ENCODE measurements around the gene C19orf12. TPM values are rescaled to one million over a fixed set of nuclear protein-coding genes. Genes with fewer than 3 reads are reported as not detected.

C19orf12 gene
- polyA plus RNA-seq, 1 donor from 2014 or later, result 83.8 TPM

- no peak overlapping the region for H2AFZ ChIP-seq (ENCODE audit: low read depth, low read length)
- H3K4me2 ChIP-seq (ENCODE audit: low read length), result no peak overlapping the region
- no peaks in the 10 kb centered on the region for H3K79me2 ChIP-seq (replicated peaks; ENCODE audit: insufficient read depth, low read length)
- H3K4me3 ChIP-seq (ENCODE audit: low read length), result no peak overlapping the region
- no peaks in the 10 kb centered on the region for H3K9me3 ChIP-seq (ENCODE audit: low read length)
- no peaks in the 10 kb centered on the region for H3K27me3 ChIP-seq (ENCODE audit: insufficient read depth, low read depth, low read length)
- H3K9ac ChIP-seq (ENCODE audit: low read length), result no peak overlapping the region
- no peak overlapping the region for H3K27ac ChIP-seq (ENCODE audit: low read length)
- no peaks in the 10 kb centered on the region for H3K36me3 ChIP-seq (ENCODE audit: insufficient read depth, low read length)
- TF ChIP-seq TAF1 (IDR thresholded peaks at IDR 0.05; ENCODE audit: low read depth) (no peak), RAD21 (conservative IDR thresholded peaks at IDR 0.05) (no peak), POLR2AphosphoS5 (IDR thresholded peaks at IDR 0.05) (no peak), EP300 (conservative IDR thresholded peaks at IDR 0.05; ENCODE audit: poor library complexity, severe bottlenecking) (no peak), MXI1 (conservative IDR thresholded peaks at IDR 0.05; ENCODE audit: poor library complexity, severe bottlenecking) (no peak)
- H4K20me1 ChIP-seq (ENCODE audit: insufficient read depth), result no peaks in the 10 kb centered on the region
- H3K9me2 ChIP-seq (ENCODE audit: insufficient read depth, low read length), result no peaks in the 10 kb centered on the region
- H3F3A ChIP-seq (ENCODE audit: insufficient read depth, low read length, poor library complexity, severe bottlenecking), result no peaks in the 10 kb centered on the region
These were observed 14.6 kb downstream of the C19orf12 start for GRCh38 chr19:29700498-29700897.

GRCh38 chr19:29699861-29700260 is 15.2 kb downstream of the C19orf12 start:
- TF ChIP-seq CTCF (IDR thresholded peaks at IDR 0.05; ENCODE audit: poor library complexity, severe bottlenecking) (no peak), EP300 (conservative IDR thresholded peaks at IDR 0.05; ENCODE audit: poor library complexity, severe bottlenecking) (no peak), MXI1 (conservative IDR thresholded peaks at IDR 0.05; ENCODE audit: poor library complexity, severe bottlenecking) (no peak), TAF1 (IDR thresholded peaks at IDR 0.05; ENCODE audit: low read depth) (no peak)
- Histone ChIP-seq H3F3A (ENCODE audit: insufficient read depth, low read length, poor library complexity, severe bottlenecking) (no peaks in the 10 kb centered on the region), H3K79me2 (replicated peaks; ENCODE audit: insufficient read depth, low read length) (no peaks in the 10 kb centered on the region), H2AFZ (ENCODE audit: low read depth, low read length) (no peak overlapping the region), H3K27ac (ENCODE audit: low read length) (no peak overlapping the region), H3K9me2 (ENCODE audit: insufficient read depth, low read length) (no peaks in the 10 kb centered on the region), H3K36me3 (ENCODE audit: insufficient read depth, low read length) (no peaks in the 10 kb centered on the region), H3K4me3 (ENCODE audit: low read length) (no peak overlapping the region), H3K9ac (ENCODE audit: low read length) (no peak overlapping the region), H3K27me3 (ENCODE audit: insufficient read depth, low read depth, low read length) (no peaks in the 10 kb centered on the region), H3K4me2 (ENCODE audit: low read length) (no peak overlapping the region), H4K20me1 (ENCODE audit: insufficient read depth) (no peaks in the 10 kb centered on the region), H3K9me3 (ENCODE audit: low read length) (no peaks in the 10 kb centered on the region)

- Histone ChIP-seq H4K20me1 (ENCODE audit: insufficient read depth) (no peaks in the 10 kb centered on the region), H3K27me3 (ENCODE audit: insufficient read depth, low read depth, low read length) (no peaks in the 10 kb centered on the region), H3F3A (ENCODE audit: insufficient read depth, low read length, poor library complexity, severe bottlenecking) (no peaks in the 10 kb centered on the region), H3K27ac (ENCODE audit: low read length) (no peak overlapping the region), H3K4me3 (ENCODE audit: low read length) (no peak overlapping the region), H3K4me2 (ENCODE audit: low read length) (no peak overlapping the region), H2AFZ (ENCODE audit: low read depth, low read length) (no peak overlapping the region), H3K9me3 (ENCODE audit: low read length) (no peaks in the 10 kb centered on the region), H3K9me2 (ENCODE audit: insufficient read depth, low read length) (no peaks in the 10 kb centered on the region), H3K36me3 (ENCODE audit: insufficient read depth, low read length) (no peaks in the 10 kb centered on the region), H3K9ac (ENCODE audit: low read length) (no peak overlapping the region), H3K79me2 (replicated peaks; ENCODE audit: insufficient read depth, low read length) (no peaks in the 10 kb centered on the region)
- TF ChIP-seq RAD21 (conservative IDR thresholded peaks at IDR 0.05) (no peak), POLR2AphosphoS5 (IDR thresholded peaks at IDR 0.05) (no peak), MXI1 (conservative IDR thresholded peaks at IDR 0.05; ENCODE audit: poor library complexity, severe bottlenecking) (no peak), CTCF (IDR thresholded peaks at IDR 0.05; ENCODE audit: poor library complexity, severe bottlenecking) (no peak), EZH2 (IDR thresholded peaks at IDR 0.05; ENCODE audit: borderline replicate concordance, insufficient read depth, low read length, poor library complexity, severe bottlenecking) (no peak), EP300 (conservative IDR thresholded peaks at IDR 0.05; ENCODE audit: poor library complexity, severe bottlenecking) (no peak), SMC3 (conservative IDR thresholded peaks at IDR 0.05; ENCODE audit: poor library complexity) (no peak), TAF1 (IDR thresholded peaks at IDR 0.05; ENCODE audit: low read depth) (no peak), REST (IDR thresholded peaks at IDR 0.05; ENCODE audit: borderline replicate concordance) (no peak)
These were observed 17.4 kb downstream of the C19orf12 start for GRCh38 chr19:29697523-29698261.

Data from neural cell (in vitro differentiated cells).